A549 (cell line): ENCODE data around the gene PPP4R3A.

ENCODE experiments used
- CBX8 ChIP-seq: fragments of 200-600 bp; sonication (generic); IDR thresholded peaks from 2 replicates; pipeline ENCODE4 v1.6.1; 2016
- EP300 ChIP-seq, 2 experiments: fragments of >200 bp; sonication (Bioruptor Twin); formaldehyde crosslinking; IDR thresholded peaks; 2 replicates in 1 of 2; 3 replicates in 1 of 2; pipeline ENCODE4 v1.6.1; 2016 to 2017
- JUN ChIP-seq, 2 experiments: fragments of >200 bp; sonication (Bioruptor Twin); formaldehyde crosslinking; IDR thresholded peaks; 2 replicates in 1 of 2; 3 replicates in 1 of 2; pipeline ENCODE4 v1.6.1; 2016 to 2017
- JUNB ChIP-seq: fragments of >200 bp; sonication (Bioruptor Twin); formaldehyde crosslinking; IDR thresholded peaks from 2 replicates; pipeline ENCODE4 v1.6.1; 2016
- NR3C1 ChIP-seq: fragments of >200 bp; sonication (Bioruptor Twin); formaldehyde crosslinking; IDR thresholded peaks from 3 replicates; pipeline ENCODE4 v1.6.1; 2017
- RAD21 ChIP-seq, 2 experiments: fragments of >200 bp in 1 of 2; sonication (Bioruptor Twin) in 1 of 2; formaldehyde crosslinking in 1 of 2; IDR thresholded peaks in 1 of 2; conservative IDR thresholded peaks in 1 of 2; 2 replicates in 1 of 2; 3 replicates in 1 of 2; pipeline ENCODE4 v1.6.1; 2012 to 2018; ENCODE audit warnings: inconsistent platforms in 1 of 2
- TP53 ChIP-seq: fragments of 250-450 bp; sonication (Bioruptor Pico); IDR thresholded peaks from 2 replicates; pipeline ENCODE4 v1.5.0; 2021; ENCODE audit warnings: mild to moderate bottlenecking, moderate library complexity
- TF ChIP-seq, protein P1 (sequence below): fragments of >200 bp; sonication (Bioruptor Twin); formaldehyde crosslinking; IDR thresholded peaks from 3 replicates; pipeline ENCODE4 v1.5.1; 2016
- TF ChIP-seq, protein P2 (sequence below): fragments of 150-350 bp; IDR thresholded peaks from 2 replicates; pipeline ENCODE4 v1.6.1; 2014; ENCODE audit warnings: low read depth, mild to moderate bottlenecking, low read length

DNA sequence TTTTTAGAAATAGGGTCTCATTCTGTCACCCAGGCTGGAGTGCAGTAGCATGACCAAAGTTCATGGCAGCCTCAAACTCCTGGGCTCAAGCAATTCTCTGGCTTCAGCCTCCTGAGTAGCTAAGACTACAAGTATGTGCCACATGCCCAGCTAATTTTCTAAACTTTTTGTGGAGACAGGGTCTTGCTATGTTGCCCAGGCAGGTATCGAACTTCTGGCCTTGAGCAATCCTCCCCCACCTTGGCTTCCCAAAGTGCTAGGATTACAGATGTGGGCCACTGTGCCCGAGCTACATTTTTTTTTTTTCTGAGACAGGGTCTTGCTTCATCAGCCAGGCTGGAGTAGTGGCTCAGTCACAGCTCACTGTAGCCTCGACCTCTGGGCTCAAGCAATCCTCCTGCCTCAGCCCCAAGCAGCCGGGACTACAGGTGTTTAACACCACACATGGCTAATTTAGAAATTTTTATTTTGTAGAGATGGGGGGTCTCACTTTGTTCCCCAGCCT, 7.1 kb downstream of the PPP4R3A start:
- TF ChIP-seq, protein P1, sequence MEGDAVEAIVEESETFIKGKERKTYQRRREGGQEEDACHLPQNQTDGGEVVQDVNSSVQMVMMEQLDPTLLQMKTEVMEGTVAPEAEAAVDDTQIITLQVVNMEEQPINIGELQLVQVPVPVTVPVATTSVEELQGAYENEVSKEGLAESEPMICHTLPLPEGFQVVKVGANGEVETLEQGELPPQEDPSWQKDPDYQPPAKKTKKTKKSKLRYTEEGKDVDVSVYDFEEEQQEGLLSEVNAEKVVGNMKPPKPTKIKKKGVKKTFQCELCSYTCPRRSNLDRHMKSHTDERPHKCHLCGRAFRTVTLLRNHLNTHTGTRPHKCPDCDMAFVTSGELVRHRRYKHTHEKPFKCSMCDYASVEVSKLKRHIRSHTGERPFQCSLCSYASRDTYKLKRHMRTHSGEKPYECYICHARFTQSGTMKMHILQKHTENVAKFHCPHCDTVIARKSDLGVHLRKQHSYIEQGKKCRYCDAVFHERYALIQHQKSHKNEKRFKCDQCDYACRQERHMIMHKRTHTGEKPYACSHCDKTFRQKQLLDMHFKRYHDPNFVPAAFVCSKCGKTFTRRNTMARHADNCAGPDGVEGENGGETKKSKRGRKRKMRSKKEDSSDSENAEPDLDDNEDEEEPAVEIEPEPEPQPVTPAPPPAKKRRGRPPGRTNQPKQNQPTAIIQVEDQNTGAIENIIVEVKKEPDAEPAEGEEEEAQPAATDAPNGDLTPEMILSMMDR: no peak
- TF ChIP-seq EP300 (IDR thresholded peaks at IDR 0.05) (no peak), JUNB (no peak), RAD21 (conservative IDR thresholded peaks at IDR 0.05 in 1 of 2, IDR thresholded peaks at IDR 0.05 in 1 of 2) (no peak), TP53 (CRISPR knock-in tag) (no peak), NR3C1 (no peak), CBX8 (no peak), JUN (IDR thresholded peaks at IDR 0.05) (no peak)
- TF ChIP-seq, protein P2, sequence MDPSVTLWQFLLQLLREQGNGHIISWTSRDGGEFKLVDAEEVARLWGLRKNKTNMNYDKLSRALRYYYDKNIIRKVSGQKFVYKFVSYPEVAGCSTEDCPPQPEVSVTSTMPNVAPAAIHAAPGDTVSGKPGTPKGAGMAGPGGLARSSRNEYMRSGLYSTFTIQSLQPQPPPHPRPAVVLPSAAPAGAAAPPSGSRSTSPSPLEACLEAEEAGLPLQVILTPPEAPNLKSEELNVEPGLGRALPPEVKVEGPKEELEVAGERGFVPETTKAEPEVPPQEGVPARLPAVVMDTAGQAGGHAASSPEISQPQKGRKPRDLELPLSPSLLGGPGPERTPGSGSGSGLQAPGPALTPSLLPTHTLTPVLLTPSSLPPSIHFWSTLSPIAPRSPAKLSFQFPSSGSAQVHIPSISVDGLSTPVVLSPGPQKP: no peak
